Natural killer cell treated with Interleukin-12 subunit alpha and Interleukin-12 subunit beta and Interleukin-15 and Interleukin-18, amount 100 ng/mL, for 72 hours (primary cell): Measurements from ENCODE around the gene TMEM131L. TPM values are rescaled to one million over a fixed set of nuclear protein-coding genes. Genes with fewer than 3 reads are reported as not detected.
A peak's percentile ranks its signal among the peaks of the same experiment; 100 is the strongest.

Experiments used
- ATAC-seq, 2 donors: fragments of 150-1000 bp; cut with Tn5 transposase in 1 of 2; sonication (Bioruptor Pico), chemical (Tn5 transposase) in 1 of 2; 2 replicates each; pipeline ENCODE4 v1.10.0; 2021
- DNase-seq: peaks from one replicate; pipeline ENCODE4 v3.0.0; 2022; ENCODE audit warnings: low spot score
- H3K27ac Mint-ChIP-seq, 2 donors: 1 replicate in 1 of 2; 2 replicates in 1 of 2; pipeline ENCODE4 v1.8.0; 2022; ENCODE audit warnings: mixed read lengths in 2 of 2, mild to moderate bottlenecking in 1 of 2, moderate library complexity in 1 of 2
- H3K27me3 Mint-ChIP-seq, 2 donors: 1 replicate in 1 of 2; 2 replicates in 1 of 2; pipeline ENCODE4 v1.8.0; 2022; ENCODE audit warnings: mixed read lengths in 2 of 2
- H3K36me3 Mint-ChIP-seq: one replicate; pipeline ENCODE4 v1.8.0; 2022; ENCODE audit warnings: mixed read lengths
- H3K4me1 Mint-ChIP-seq, 2 donors: 1 replicate in 1 of 2; 2 replicates in 1 of 2; pipeline ENCODE4 v1.8.0; 2022; ENCODE audit warnings: low read depth in 2 of 2, mixed read lengths in 2 of 2, mild to moderate bottlenecking in 1 of 2
- H3K4me3 Mint-ChIP-seq: one replicate; pipeline ENCODE4 v1.8.0; 2022; ENCODE audit warnings: mixed read lengths
- H3K9me3 Mint-ChIP-seq: 2 replicates; pipeline ENCODE4 v1.8.0; 2022; ENCODE audit warnings: mixed read lengths
- total RNA-seq, 2 donors: library from RNA; stranded (reverse); gene quantifications; one replicate each; pipeline ENCODE4 v1.2.3, GENCODE V29; 2022

Gene TMEM131L
- total RNA-seq, 2 donors from 2014 or later, result 35.8 to 42.3 TPM

GRCh38 chr4:153520801-153521329, 54.7 kb downstream of the TMEM131L start:
- Mint-ChIP-seq H3K27ac (peak overlapping the region; percentile 92 to 93), H3K4me1 (peaks cover 75 to 79% of the 10 kb centered on the region in 2 donors), H3K9me3 (no peaks in the 10 kb centered on the region), H3K27me3 (no peaks in the 10 kb centered on the region), H3K36me3 (no peaks in the 10 kb centered on the region), H3K4me3 (peak overlapping the region; percentile 85)
- DNase-seq, result no peak
- no peak for ATAC-seq

- peak overlapping the region; percentile 92 to 93 for H3K27ac Mint-ChIP-seq
- DNase-seq, result no peak
- no peaks in the 10 kb centered on the region for H3K27me3 Mint-ChIP-seq
- peaks cover 80 to 85% of the 10 kb centered on the region in 2 donors for H3K4me1 Mint-ChIP-seq
- no peaks in the 10 kb centered on the region for H3K9me3 Mint-ChIP-seq
- no peak for ATAC-seq
- H3K4me3 Mint-ChIP-seq, result peak overlapping the region; percentile 85
- H3K36me3 Mint-ChIP-seq, result no peaks in the 10 kb centered on the region
Measured at GRCh38 chr4:153521478-153521877, 55.3 kb downstream of the TMEM131L start.

- H3K4me3 Mint-ChIP-seq, result peak overlapping the region; percentile 85
- no peaks in the 10 kb centered on the region for H3K9me3 Mint-ChIP-seq
- H3K4me1 Mint-ChIP-seq, result peaks cover 88 to 92% of the 10 kb centered on the region in 2 donors
- H3K36me3 Mint-ChIP-seq, result no peaks in the 10 kb centered on the region
- no peaks in the 10 kb centered on the region for H3K27me3 Mint-ChIP-seq
- H3K27ac Mint-ChIP-seq, result peak overlapping the region; percentile 92 to 93
- ATAC-seq (peak; percentile 84 to 88), DNase-seq (peak; percentile 88)
Measured at GRCh38 chr4:153521999-153522801, 56.0 kb downstream of the TMEM131L start.

GRCh38 chr4:153522802-153523094, 56.6 kb downstream of the TMEM131L start:
- H3K27me3 Mint-ChIP-seq, result no peaks in the 10 kb centered on the region
- peak overlapping the region; percentile 92 to 93 for H3K27ac Mint-ChIP-seq
- peak overlapping the region; percentile 85 for H3K4me3 Mint-ChIP-seq
- ATAC-seq, result peak; percentile 87 to 91
- peaks cover 92 to 94% of the 10 kb centered on the region in 2 donors for H3K4me1 Mint-ChIP-seq
- peak; percentile 90 for DNase-seq
- H3K36me3 Mint-ChIP-seq, result no peaks in the 10 kb centered on the region
- no peaks in the 10 kb centered on the region for H3K9me3 Mint-ChIP-seq

- H3K4me1 Mint-ChIP-seq, result peaks cover 93 to 94% of the 10 kb centered on the region in 2 donors
- no peaks in the 10 kb centered on the region for H3K36me3 Mint-ChIP-seq
- no peaks in the 10 kb centered on the region for H3K9me3 Mint-ChIP-seq
- peak overlapping the region; percentile 92 to 93 for H3K27ac Mint-ChIP-seq
- H3K27me3 Mint-ChIP-seq, result no peaks in the 10 kb centered on the region
- H3K4me3 Mint-ChIP-seq, result peak overlapping the region; percentile 85
- no peak for DNase-seq
- ATAC-seq, result no peak
Measured at GRCh38 chr4:153523164-153523796, 57.1 kb downstream of the TMEM131L start.

GRCh38 chr4:153523941-153524386, 57.8 kb downstream of the TMEM131L start:
- ATAC-seq (no peak), DNase-seq (no peak)
- Mint-ChIP-seq H3K4me3 (peak overlapping the region; percentile 85), H3K36me3 (no peaks in the 10 kb centered on the region), H3K9me3 (no peaks in the 10 kb centered on the region), H3K27me3 (no peaks in the 10 kb centered on the region), H3K27ac (peak overlapping the region; percentile 92 to 93), H3K4me1 (peaks cover 93 to 94% of the 10 kb centered on the region in 2 donors)

- Mint-ChIP-seq H3K36me3 (no peaks in the 10 kb centered on the region), H3K4me3 (peak overlapping the region; percentile 85), H3K27ac (peak overlapping the region; percentile 92 to 93), H3K9me3 (no peaks in the 10 kb centered on the region), H3K4me1 (peaks cover 93 to 94% of the 10 kb centered on the region in 2 donors), H3K27me3 (no peaks in the 10 kb centered on the region)
- no peak for DNase-seq
- ATAC-seq, result no peak
Measured at GRCh38 chr4:153524682-153525081, 58.5 kb downstream of the TMEM131L start.

GRCh38 chr4:153527690-153528089, 61.5 kb downstream of the TMEM131L start:
- H3K27me3 Mint-ChIP-seq, result no peaks in the 10 kb centered on the region
- peak overlapping the region; percentile 76 to 92 for H3K27ac Mint-ChIP-seq
- no peak for DNase-seq
- ATAC-seq, result no peak
- peak overlapping the region; percentile 66 for H3K4me3 Mint-ChIP-seq
- H3K9me3 Mint-ChIP-seq, result no peaks in the 10 kb centered on the region
- H3K36me3 Mint-ChIP-seq, result no peaks in the 10 kb centered on the region
- H3K4me1 Mint-ChIP-seq, result peaks cover 84 to 85% of the 10 kb centered on the region in 2 donors

GRCh38 chr4:153528705-153529485, 62.7 kb downstream of the TMEM131L start:
- ATAC-seq (peak; percentile 21 to 22), DNase-seq (no peak)
- Mint-ChIP-seq H3K27ac (peak overlapping the region; percentile 76 to 92), H3K4me3 (peak overlapping the region; percentile 66), H3K9me3 (no peaks in the 10 kb centered on the region), H3K27me3 (no peaks in the 10 kb centered on the region), H3K36me3 (no peaks in the 10 kb centered on the region), H3K4me1 (peaks cover 78 to 81% of the 10 kb centered on the region in 2 donors)

GRCh38 chr4:153529646-153530045, 63.5 kb downstream of the TMEM131L start:
- H3K27ac Mint-ChIP-seq, result peak overlapping the region; percentile 76 to 92
- H3K9me3 Mint-ChIP-seq, result no peaks in the 10 kb centered on the region
- ATAC-seq (no peak), DNase-seq (no peak)
- H3K27me3 Mint-ChIP-seq, result no peaks in the 10 kb centered on the region
- H3K4me1 Mint-ChIP-seq, result peaks cover 78 to 79% of the 10 kb centered on the region in 2 donors
- H3K4me3 Mint-ChIP-seq, result peak overlapping the region; percentile 66
- no peaks in the 10 kb centered on the region for H3K36me3 Mint-ChIP-seq

GRCh38 chr4:153530284-153530999, 64.3 kb downstream of the TMEM131L start:
- H3K27ac Mint-ChIP-seq, result peak overlapping the region; percentile 76 to 92
- no peak for DNase-seq
- H3K4me1 Mint-ChIP-seq, result peaks cover 78% of the 10 kb centered on the region in 2 donors
- no peaks in the 10 kb centered on the region for H3K36me3 Mint-ChIP-seq
- peak; percentile 26 to 55 for ATAC-seq
- H3K27me3 Mint-ChIP-seq, result no peaks in the 10 kb centered on the region
- no peaks in the 10 kb centered on the region for H3K9me3 Mint-ChIP-seq
- H3K4me3 Mint-ChIP-seq, result peak overlapping the region; percentile 66

GRCh38 chr4:153531000-153531358, 64.8 kb downstream of the TMEM131L start:
- Mint-ChIP-seq H3K4me1 (peaks cover 79 to 82% of the 10 kb centered on the region in 2 donors), H3K27me3 (no peaks in the 10 kb centered on the region), H3K4me3 (peak overlapping the region; percentile 66), H3K36me3 (no peaks in the 10 kb centered on the region), H3K27ac (peak overlapping the region; percentile 76 to 92), H3K9me3 (no peaks in the 10 kb centered on the region)
- ATAC-seq (no peak), DNase-seq (no peak)
